Left lung (tissue), 10 donors: ENCODE measurements around the gene OR2J2. TPM values are rescaled to one million over a fixed set of nuclear protein-coding genes. Genes with fewer than 3 reads are reported as not detected.
"Not testable (repeated sequence)": the region's sequence is repeated elsewhere in the genome, so short reads cannot be mapped to it uniquely, and the experiment has no call there.

Source experiments
- ATAC-seq: fragments of 200-7000 bp; cut with Tn5 transposase; one replicate; pipeline ENCODE4 v1.9.1; 2020; ENCODE audit warnings: moderate library complexity
- DNase-seq, 4 donors: peaks; one replicate each; pipeline ENCODE4 v3.0.0-alpha.2; 2013 to 2020
- H3K27ac ChIP-seq, 2 donors: fragments of 200-600 bp; sonication (generic) in 1 of 2; one replicate each; pipeline versions ENCODE4 v1.5.0 to v1.8.0; 2020 to 2021
- H3K27me3 ChIP-seq, 2 donors: fragments of 200-600 bp; sonication (generic) in 1 of 2; one replicate each; pipeline versions ENCODE4 v1.5.0 to v1.8.0; 2020 to 2021
- H3K36me3 ChIP-seq, 2 donors: fragments of 200-600 bp; sonication (generic) in 1 of 2; one replicate each; pipeline versions ENCODE4 v1.5.0 to v1.8.0; 2020 to 2021
- H3K4me1 ChIP-seq, 2 donors: fragments of 200-600 bp; one replicate each; pipeline ENCODE4 v1.8.0; 2021
- H3K4me3 ChIP-seq, 2 donors: fragments of 200-600 bp; sonication (generic) in 1 of 2; one replicate each; pipeline versions ENCODE4 v1.5.0 to v1.8.0; 2020 to 2021; ENCODE audit warnings: mild to moderate bottlenecking in 1 of 2
- H3K9me3 ChIP-seq, 2 donors: fragments of 200-600 bp; sonication (generic) in 1 of 2; one replicate each; pipeline versions ENCODE4 v1.5.0 to v1.8.0; 2020 to 2021
- intact Hi-C, 2 donors: fragments of 100-400 bp; cut with DNase I; formaldehyde crosslinking; loops; one replicate each; pipeline versions ENCODE4 v1.11.2 to v1.14.2; 2022
- polyA plus RNA-seq, 6 donors: library from polyadenylated mRNA; unstranded; fragments of 120-200 nt; gene quantifications; one replicate each; pipeline ENCODE4 v1.2.1, GENCODE V29; 2013; ENCODE audit not compliant: insufficient read length in 6 of 6
- total RNA-seq, 2 donors: library from RNA; stranded (reverse); fragmentation: NEBNext Ultra II Directional; extraction: Animal tissue kit (Norgen Biotek cat#: 25700); gene quantifications; one replicate each; pipeline ENCODE4 v1.2.1, GENCODE V29; 2021
- TF ChIP-seq, protein P1 (sequence below), 2 donors: fragments of 200-600 bp; sonication (generic) in 1 of 2; IDR thresholded peaks; one replicate each; pipeline versions ENCODE4 v1.5.0 to v1.8.0; 2021; ENCODE audit warnings: antibody characterized with exemption in 2 of 2
- donor health status: DM: no; HTN: yes; CAD: no.
- donor health status: DM: no; HTN: no; CAD: no.

OR2J2 gene
- total and polyA plus RNA-seq, 8 donors, result 0.07 TPM; not detected in 7

DNA sequence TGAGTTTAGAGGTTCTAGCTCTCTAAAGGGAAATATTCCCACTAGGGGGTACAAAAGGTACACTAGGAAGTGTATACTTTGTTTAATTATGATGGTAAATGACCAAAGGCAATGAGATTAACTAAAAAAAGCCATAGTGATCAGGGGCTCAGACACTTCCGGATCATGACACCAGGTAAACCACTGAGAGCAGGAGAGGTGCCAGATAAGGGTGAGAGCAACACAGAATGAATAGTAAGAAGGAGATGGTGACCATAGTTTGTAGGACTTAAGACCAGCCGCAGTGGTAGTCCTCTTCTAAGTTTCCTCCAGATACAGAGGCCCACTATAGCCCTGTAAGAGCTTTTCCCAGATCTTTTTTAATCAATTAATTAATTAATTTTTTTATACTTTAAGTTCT, 40.8 kb downstream of the OR2J2 start:
- Histone ChIP-seq H3K27ac (no peak overlapping the region), H3K36me3 (no peaks in the 10 kb centered on the region), H3K27me3 (no peaks in the 10 kb centered on the region), H3K4me3 (no peak overlapping the region), H3K9me3 (no peaks in the 10 kb centered on the region), H3K4me1 (no peaks in the 10 kb centered on the region)
- ATAC-seq, result no peak
- TF ChIP-seq, protein P1, sequence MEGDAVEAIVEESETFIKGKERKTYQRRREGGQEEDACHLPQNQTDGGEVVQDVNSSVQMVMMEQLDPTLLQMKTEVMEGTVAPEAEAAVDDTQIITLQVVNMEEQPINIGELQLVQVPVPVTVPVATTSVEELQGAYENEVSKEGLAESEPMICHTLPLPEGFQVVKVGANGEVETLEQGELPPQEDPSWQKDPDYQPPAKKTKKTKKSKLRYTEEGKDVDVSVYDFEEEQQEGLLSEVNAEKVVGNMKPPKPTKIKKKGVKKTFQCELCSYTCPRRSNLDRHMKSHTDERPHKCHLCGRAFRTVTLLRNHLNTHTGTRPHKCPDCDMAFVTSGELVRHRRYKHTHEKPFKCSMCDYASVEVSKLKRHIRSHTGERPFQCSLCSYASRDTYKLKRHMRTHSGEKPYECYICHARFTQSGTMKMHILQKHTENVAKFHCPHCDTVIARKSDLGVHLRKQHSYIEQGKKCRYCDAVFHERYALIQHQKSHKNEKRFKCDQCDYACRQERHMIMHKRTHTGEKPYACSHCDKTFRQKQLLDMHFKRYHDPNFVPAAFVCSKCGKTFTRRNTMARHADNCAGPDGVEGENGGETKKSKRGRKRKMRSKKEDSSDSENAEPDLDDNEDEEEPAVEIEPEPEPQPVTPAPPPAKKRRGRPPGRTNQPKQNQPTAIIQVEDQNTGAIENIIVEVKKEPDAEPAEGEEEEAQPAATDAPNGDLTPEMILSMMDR (IDR thresholded peaks at IDR 0.05), result no peak
- no peak for DNase-seq
- intact Hi-C loops, result no loop called here

DNA sequence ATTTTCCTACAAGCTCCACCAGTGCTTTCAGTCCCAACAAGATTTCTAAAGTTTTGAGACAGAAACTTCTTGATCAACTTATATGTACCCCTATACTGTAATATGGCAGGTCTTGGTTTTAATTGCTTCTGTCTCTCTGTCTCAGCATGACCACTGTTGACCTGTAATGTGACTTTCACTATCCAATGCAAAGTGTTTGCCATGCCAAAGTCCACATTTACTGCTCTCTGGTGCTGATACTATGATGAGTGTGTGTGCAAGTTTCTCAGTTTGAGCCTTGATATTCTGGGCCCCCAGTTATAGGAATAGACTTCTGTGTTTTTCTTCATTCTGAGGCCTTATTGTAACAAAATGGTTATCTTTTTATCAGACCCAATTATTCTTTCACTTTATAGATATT, 45.8 kb downstream of the OR2J2 start:
- H3K4me1 ChIP-seq, result no peaks in the 10 kb centered on the region
- intact Hi-C loops, result no loop called here
- H3K27ac ChIP-seq, result no peak overlapping the region
- TF ChIP-seq, protein P1 (IDR thresholded peaks at IDR 0.05), result no peak
- H3K36me3 ChIP-seq, result no peaks in the 10 kb centered on the region
- ATAC-seq (no peak), DNase-seq (no peak)
- H3K9me3 ChIP-seq, result no peaks in the 10 kb centered on the region
- H3K4me3 ChIP-seq, result no peak overlapping the region
- H3K27me3 ChIP-seq, result no peaks in the 10 kb centered on the region

DNA sequence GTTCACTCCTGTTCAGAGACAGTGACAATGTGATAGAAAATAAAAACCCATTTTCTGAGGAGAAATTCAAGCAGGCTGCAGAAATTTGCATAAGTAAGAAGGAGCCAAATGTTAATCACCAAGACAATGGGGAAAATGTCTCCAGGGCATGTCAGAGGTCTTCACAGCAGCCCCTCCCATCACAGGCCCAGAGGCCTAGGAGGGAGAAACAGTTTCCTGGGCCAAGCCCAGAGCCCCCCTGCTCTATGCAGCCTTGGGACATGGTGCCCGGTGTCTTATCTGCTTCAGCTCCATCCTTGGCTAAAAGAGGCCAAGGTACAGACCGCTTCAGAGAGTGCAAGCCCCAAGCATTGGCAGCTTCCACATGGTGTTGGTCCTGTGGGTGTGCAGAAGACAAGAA, 46.5 kb downstream of the OR2J2 start:
- not testable (repeated sequence) for ATAC-seq

DNA sequence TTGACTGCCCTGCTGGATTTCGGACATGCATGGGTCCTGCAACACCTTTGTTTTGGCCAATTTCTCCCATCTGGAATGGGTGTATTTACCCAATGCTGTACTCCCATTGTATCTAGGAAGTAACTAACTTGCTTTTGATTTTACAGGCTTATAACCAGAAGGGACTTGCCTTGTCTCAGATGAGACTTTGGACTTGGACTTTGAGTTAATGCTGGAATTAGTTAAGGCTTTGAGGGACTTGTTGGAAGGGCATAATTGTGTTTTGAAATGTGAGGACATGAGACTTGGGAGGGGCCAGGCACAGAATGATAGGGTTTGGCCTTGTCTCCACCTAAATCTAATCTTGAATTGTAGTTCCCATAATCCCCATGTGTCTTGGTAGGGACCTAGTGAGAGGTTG, 47.3 kb downstream of the OR2J2 start:
- H3K36me3 ChIP-seq, intact Hi-C loops, ATAC-seq, H3K4me3 ChIP-seq, H3K4me1 ChIP-seq, H3K9me3 ChIP-seq, DNase-seq, H3K27me3 ChIP-seq, H3K27ac ChIP-seq: not testable (repeated sequence)

More for the DNA sequence above, 46.5 kb downstream of the OR2J2 start:
- H3K9me3 ChIP-seq, intact Hi-C loops, H3K4me3 ChIP-seq, H3K36me3 ChIP-seq, H3K27me3 ChIP-seq, H3K4me1 ChIP-seq, DNase-seq, H3K27ac ChIP-seq: not testable (repeated sequence)

Other genes with a start within 250 kb of the OR2J2 start
- gene TRIM27, start 246.9 kb upstream of the OR2J2 start, total RNA-seq, result 10 to 100 TPM; 42.2 to 47.5 TPM
- 10 to 100 TPM; 80.3 to 96.9 (median 90.0) TPM for gene TRIM27, start 246.9 kb upstream of the OR2J2 start, polyA plus RNA-seq
- 1 to 10 TPM; 1.7 to 1.8 TPM for gene ZNF311, start 165.6 kb upstream of the OR2J2 start, total RNA-seq
- gene ZNF311, start 165.6 kb upstream of the OR2J2 start, polyA plus RNA-seq, result 1 to 10 TPM; 5.9 to 8.0 (median 6.3) TPM
- not detected for gene OR2W1, start 125.7 kb upstream of the OR2J2 start, total RNA-seq
- not detected for gene OR2W1, start 125.7 kb upstream of the OR2J2 start, polyA plus RNA-seq
- not detected for gene OR2B3, start 83.6 kb upstream of the OR2J2 start, total RNA-seq
- gene OR2B3, start 83.6 kb upstream of the OR2J2 start, polyA plus RNA-seq, result not detected
- not detected for gene OR2J1, start 71.4 kb upstream of the OR2J2 start, total RNA-seq
- gene OR2J1, start 71.4 kb upstream of the OR2J2 start, polyA plus RNA-seq, result not detected
- gene OR2J3, start 62.8 kb upstream of the OR2J2 start, total RNA-seq, result not detected
- gene OR2J3, start 62.8 kb upstream of the OR2J2 start, polyA plus RNA-seq, result not detected
- gene OR14J1, start 130.8 kb downstream of the OR2J2 start, total RNA-seq, result not detected
- under 1 TPM; 0.03 to 0.15 (median 0.10) TPM for gene OR14J1, start 130.8 kb downstream of the OR2J2 start, polyA plus RNA-seq
- not detected for gene OR5V1, start 198.0 kb downstream of the OR2J2 start, total RNA-seq
- not detected for gene OR5V1, start 198.0 kb downstream of the OR2J2 start, polyA plus RNA-seq
- not detected for gene OR12D3, start 204.4 kb downstream of the OR2J2 start, total RNA-seq
- gene OR12D3, start 204.4 kb downstream of the OR2J2 start, polyA plus RNA-seq, result not detected
- gene OR12D2, start 224.7 kb downstream of the OR2J2 start, total RNA-seq, result not detected
- not detected for gene OR12D2, start 224.7 kb downstream of the OR2J2 start, polyA plus RNA-seq
- not detected for gene OR12D1, start 244.0 kb downstream of the OR2J2 start, total RNA-seq
- gene OR12D1, start 244.0 kb downstream of the OR2J2 start, polyA plus RNA-seq, result not detected